ENCODE data around the gene PDCD7.
A peak's percentile ranks its signal among the peaks of the same experiment; 100 is the strongest.
"Not testable (repeated sequence)": the region's sequence is repeated elsewhere in the genome, so short reads cannot be mapped to it uniquely, and the experiment has no call there.

PDCD7 gene, protein sequence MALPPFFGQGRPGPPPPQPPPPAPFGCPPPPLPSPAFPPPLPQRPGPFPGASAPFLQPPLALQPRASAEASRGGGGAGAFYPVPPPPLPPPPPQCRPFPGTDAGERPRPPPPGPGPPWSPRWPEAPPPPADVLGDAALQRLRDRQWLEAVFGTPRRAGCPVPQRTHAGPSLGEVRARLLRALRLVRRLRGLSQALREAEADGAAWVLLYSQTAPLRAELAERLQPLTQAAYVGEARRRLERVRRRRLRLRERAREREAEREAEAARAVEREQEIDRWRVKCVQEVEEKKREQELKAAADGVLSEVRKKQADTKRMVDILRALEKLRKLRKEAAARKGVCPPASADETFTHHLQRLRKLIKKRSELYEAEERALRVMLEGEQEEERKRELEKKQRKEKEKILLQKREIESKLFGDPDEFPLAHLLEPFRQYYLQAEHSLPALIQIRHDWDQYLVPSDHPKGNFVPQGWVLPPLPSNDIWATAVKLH

DNA sequence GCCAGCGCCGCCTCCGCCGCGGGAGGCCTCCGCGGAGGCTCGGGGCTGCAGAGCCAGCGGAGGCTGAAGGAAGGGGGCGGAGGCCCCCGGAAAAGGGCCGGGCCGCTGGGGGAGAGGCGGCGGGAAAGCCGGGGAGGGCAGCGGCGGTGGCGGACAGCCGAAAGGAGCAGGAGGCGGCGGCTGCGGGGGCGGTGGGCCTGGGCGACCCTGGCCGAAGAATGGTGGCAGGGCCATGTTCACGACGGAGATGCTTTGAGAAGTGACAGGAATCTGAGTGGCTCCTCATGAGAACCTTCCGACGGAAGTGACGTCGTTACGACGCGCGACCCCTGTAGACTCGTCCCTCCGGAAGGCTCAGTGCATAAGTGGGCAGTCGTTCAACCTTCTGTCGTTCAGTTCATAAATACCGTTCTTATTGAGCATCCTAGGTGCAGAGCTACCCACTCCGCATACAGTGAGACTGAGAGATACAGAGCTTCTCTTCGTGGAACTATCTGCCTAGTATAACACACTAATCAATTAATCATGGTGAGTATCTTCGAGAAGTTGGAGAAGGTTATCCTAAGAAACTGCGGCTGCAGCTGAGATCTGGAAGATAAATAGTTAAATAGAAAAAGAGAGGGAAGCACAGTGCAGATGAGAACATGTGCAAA lies at the start of gene PDCD7:
Gene PDCD7, minus strand, starts transcription at position 261 of the 653 bp plus-strand sequence. Its CDS starts 27 bp downstream, at position 234.
- peak within 1 kb of the TSS; percentile 30 for H2AFZ ChIP-seq (ENCODE audit: low read depth, low read length)
- peak within 1 kb of the TSS; percentile 94 for H3K4me3 ChIP-seq (ENCODE audit: low read length)
- H3K27me3 ChIP-seq (ENCODE audit: insufficient read depth, low read length): no peaks in the 10 kb centered on the region
- H3K4me1 ChIP-seq (ENCODE audit: insufficient read depth, low read length): peaks cover 14% of the 10 kb centered on the region
- no peaks in the 10 kb centered on the region for H3K9me3 ChIP-seq (ENCODE audit: low read length)
- H3K36me3 ChIP-seq (ENCODE audit: insufficient read depth, low read length): peaks cover 20% of the 10 kb centered on the region

DNA sequence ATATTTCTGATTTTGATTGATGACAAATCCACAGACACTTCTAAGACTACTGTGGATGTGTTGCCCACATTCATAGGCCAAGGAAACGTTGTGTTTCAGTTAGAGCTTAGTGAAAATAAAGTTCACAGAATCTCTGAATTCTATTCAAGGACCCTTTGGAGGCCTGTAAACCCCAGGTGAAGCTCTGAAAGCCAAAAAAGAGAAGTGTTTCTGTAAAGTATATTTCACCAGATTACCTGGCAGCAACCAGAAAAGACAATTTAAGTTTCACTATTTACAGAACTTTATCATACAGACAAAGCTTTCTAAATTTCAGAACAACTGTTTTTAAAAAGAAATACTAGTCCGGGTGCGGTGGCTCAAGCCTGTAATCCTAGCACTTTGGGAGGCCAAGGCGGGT lies 48.9 kb upstream of the PDCD7 start:
- Histone ChIP-seq H3K9me3 (ENCODE audit: low read length) (no peaks in the 10 kb centered on the region), H3K4me3 (ENCODE audit: low read length) (no peak overlapping the region), H2AFZ (ENCODE audit: low read depth, low read length) (no peak overlapping the region), H3K27me3 (ENCODE audit: insufficient read depth, low read length) (no peaks in the 10 kb centered on the region), H3K36me3 (ENCODE audit: insufficient read depth, low read length) (peaks cover 25% of the 10 kb centered on the region), H3K4me1 (ENCODE audit: insufficient read depth, low read length) (peaks cover 10% of the 10 kb centered on the region)

DNA sequence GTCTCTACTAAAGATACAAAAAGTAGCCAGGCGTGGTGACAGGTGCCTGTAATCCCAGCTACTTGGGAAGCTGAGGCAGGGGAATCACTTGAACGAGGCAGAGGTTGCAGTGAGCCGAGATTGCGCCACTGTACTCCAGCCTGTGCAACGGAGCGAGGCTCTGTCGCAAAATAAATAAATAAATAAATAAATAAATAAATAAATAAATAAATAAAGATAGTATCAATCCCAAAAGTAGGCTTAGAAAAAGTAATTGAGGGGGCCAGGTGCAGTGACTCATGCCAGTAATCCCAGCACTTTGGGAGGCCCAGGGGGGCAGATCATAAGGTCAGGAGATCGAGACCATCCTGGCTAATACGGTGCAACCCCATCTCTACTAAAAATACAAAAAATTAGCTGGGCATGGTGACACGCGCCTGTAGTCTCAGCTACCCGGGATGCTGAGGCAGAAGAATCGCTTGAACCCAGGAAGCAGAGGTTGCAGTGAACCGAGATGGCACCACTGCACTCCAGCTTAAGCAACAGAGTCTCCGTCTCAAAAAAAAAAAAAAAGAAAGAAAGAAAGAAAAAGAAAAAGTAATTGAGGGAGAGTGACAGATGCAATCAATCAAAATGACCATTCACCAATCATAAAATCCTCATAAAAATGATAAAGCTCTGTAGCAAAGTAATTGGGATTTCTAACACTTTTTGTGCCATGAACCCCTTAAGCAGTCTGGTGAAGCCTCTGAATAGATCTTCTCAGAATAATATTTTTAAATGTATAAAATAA lies 48.2 kb upstream of the PDCD7 start:
- not testable (repeated sequence) for H3K27me3 ChIP-seq (ENCODE audit: insufficient read depth, low read length); H2AFZ ChIP-seq (ENCODE audit: low read depth, low read length); H3K4me3 ChIP-seq (ENCODE audit: low read length); H3K9me3 ChIP-seq (ENCODE audit: low read length); H3K4me1 ChIP-seq (ENCODE audit: insufficient read depth, low read length)
- peaks cover 29% of the 10 kb centered on the region for H3K36me3 ChIP-seq (ENCODE audit: insufficient read depth, low read length)

DNA sequence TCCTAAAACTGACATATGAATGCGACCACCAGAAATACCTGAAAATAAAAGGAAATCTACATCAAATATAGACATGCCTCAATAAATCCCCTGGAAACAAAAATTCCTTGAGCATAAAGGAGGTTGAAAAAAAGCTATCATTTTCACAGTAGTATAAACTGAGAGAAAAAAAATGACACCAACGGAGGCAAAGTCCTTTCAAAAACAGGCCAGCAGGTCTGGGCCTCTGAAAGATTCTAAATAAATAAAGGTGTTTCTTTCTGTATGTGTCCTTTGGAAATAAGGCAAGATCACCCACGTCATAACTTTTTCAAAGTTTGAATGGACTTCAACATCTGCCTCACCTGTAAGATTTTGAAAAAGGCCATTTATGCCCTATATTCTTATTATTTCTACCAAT lies 46.6 kb upstream of the PDCD7 start:
- no peaks in the 10 kb centered on the region for H3K9me3 ChIP-seq (ENCODE audit: low read length)
- peaks cover 42% of the 10 kb centered on the region for H3K36me3 ChIP-seq (ENCODE audit: insufficient read depth, low read length)

DNA sequence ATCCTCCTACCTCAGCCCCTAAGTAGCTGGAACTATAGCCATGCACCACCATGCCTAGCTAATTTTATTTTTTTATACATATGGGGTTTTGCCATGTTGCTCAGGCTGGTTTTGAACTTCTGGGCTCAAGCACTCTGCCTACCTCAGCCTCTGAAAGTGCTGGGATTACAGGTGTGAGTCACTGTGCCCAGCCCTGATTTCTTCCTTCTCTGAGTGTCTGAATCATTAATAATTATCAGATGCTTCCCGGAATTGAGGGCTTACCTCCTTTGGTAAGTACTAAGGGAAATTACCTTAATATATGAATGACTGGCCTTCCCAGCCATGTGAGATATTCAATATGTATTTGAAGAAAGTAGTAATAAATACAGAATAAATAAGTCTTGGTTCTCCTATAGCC lies 44.3 kb upstream of the PDCD7 start:
- no peak overlapping the region for H3K4me3 ChIP-seq (ENCODE audit: low read length)
- peaks cover 54% of the 10 kb centered on the region for H3K36me3 ChIP-seq (ENCODE audit: insufficient read depth, low read length)
- no peak overlapping the region for H2AFZ ChIP-seq (ENCODE audit: low read depth, low read length)
- no peaks in the 10 kb centered on the region for H3K4me1 ChIP-seq (ENCODE audit: insufficient read depth, low read length)
- H3K27me3 ChIP-seq (ENCODE audit: insufficient read depth, low read length): no peaks in the 10 kb centered on the region
- H3K9me3 ChIP-seq (ENCODE audit: low read length): no peaks in the 10 kb centered on the region

More for the DNA sequence above, 46.6 kb upstream of the PDCD7 start:
- H3K27me3 ChIP-seq (ENCODE audit: insufficient read depth, low read length): no peaks in the 10 kb centered on the region
- H2AFZ ChIP-seq (ENCODE audit: low read depth, low read length): no peak overlapping the region
- peaks cover 6% of the 10 kb centered on the region for H3K4me1 ChIP-seq (ENCODE audit: insufficient read depth, low read length)
- H3K4me3 ChIP-seq (ENCODE audit: low read length): no peak overlapping the region

DNA sequence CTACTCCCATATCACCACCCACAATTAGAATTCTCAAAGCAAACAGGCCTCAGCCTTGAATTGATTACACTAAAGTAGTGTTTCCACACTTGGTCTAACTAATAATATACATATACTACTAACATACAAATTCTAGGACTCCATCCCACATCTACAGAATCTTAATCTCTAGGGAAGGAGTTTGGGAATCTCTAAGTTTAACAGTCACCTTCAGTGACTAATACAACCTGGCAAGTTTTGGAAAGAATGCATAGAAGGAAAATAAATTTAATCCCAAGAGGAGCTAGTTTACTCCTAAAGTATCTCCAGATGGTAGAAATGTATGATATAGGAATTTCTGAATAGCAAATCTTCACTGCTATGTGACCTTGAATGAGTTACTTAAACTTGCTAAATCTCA lies 42.4 kb upstream of the PDCD7 start:
- peaks cover 68% of the 10 kb centered on the region for H3K36me3 ChIP-seq (ENCODE audit: insufficient read depth, low read length)
- no peaks in the 10 kb centered on the region for H3K27me3 ChIP-seq (ENCODE audit: insufficient read depth, low read length)
- H3K4me1 ChIP-seq (ENCODE audit: insufficient read depth, low read length): no peaks in the 10 kb centered on the region
- no peak overlapping the region for H3K4me3 ChIP-seq (ENCODE audit: low read length)
- no peaks in the 10 kb centered on the region for H3K9me3 ChIP-seq (ENCODE audit: low read length)
- H2AFZ ChIP-seq (ENCODE audit: low read depth, low read length): no peak overlapping the region

DNA sequence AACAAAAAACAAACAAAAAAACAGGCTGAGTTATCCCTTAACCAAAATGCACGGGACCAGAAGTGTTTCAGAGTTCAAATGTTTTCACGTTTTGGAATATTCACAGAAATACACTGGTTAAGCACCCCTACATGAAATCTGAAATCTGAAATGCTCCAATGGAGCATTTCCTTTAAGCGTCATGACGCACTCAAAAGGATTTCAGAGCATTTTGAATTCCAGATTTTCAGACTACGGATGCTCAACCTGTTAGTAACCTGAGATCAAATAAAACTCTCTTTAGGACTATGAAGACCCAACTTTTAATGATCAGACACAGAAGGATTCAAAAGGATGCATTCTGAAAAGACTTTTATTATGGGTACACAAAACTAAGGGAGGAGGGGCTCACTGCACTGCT lies 41.9 kb upstream of the PDCD7 start:
- peaks cover 71% of the 10 kb centered on the region for H3K36me3 ChIP-seq (ENCODE audit: insufficient read depth, low read length)
- H3K4me1 ChIP-seq (ENCODE audit: insufficient read depth, low read length): no peaks in the 10 kb centered on the region

DNA sequence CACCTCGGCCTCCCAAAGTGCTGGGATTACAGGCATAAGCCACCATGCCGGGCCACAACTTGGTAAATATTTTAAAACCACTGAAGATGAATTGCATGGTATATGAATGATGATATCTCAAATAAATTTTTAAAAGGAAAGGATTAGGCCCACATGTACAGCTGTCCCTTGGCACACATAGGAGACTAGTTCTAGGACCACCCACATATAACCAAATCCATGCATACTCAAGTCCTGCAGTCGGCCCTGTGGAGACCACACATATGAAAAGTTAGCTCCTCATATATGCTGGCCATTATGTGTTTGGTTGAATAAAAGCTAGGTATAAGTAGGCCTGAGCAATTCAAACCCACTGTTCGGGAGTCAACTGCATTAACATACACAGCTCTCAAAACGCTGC lies 40.9 kb upstream of the PDCD7 start:
- Histone ChIP-seq H3K36me3 (ENCODE audit: insufficient read depth, low read length) (peaks cover 68% of the 10 kb centered on the region), H3K4me1 (ENCODE audit: insufficient read depth, low read length) (no peaks in the 10 kb centered on the region)

More for the DNA sequence above, 41.9 kb upstream of the PDCD7 start:
- no peak overlapping the region for H2AFZ ChIP-seq (ENCODE audit: low read depth, low read length)
- H3K27me3 ChIP-seq (ENCODE audit: insufficient read depth, low read length): no peaks in the 10 kb centered on the region
- no peak overlapping the region for H3K4me3 ChIP-seq (ENCODE audit: low read length)
- no peaks in the 10 kb centered on the region for H3K9me3 ChIP-seq (ENCODE audit: low read length)

DNA sequence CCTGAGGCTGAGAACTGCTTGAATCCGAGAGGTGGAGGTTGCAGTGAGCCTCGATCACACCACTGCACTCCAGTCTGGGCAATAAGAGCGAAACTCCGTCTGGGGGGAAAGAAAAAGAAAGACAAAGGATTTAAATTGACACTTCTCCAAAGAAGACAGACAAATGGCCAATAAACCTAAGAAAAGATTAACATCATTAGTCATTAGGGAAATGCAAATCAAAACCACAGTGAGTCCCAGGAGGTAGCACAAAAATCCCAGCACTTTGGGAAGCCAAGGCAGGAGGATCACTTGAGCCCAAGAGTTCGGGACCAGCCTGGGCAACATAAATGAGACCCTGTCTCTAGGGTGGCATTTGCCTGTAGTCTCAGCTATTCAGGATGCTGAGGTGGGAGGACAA lies 38.9 kb upstream of the PDCD7 start:
- Histone ChIP-seq H3K36me3 (ENCODE audit: insufficient read depth, low read length) (peaks cover 53% of the 10 kb centered on the region), H3K27me3 (ENCODE audit: insufficient read depth, low read length) (no peaks in the 10 kb centered on the region), H2AFZ (ENCODE audit: low read depth, low read length) (no peak overlapping the region), H3K9me3 (ENCODE audit: low read length) (no peaks in the 10 kb centered on the region), H3K4me1 (ENCODE audit: insufficient read depth, low read length) (no peaks in the 10 kb centered on the region), H3K4me3 (ENCODE audit: low read length) (no peak overlapping the region)

More for the DNA sequence above, 40.9 kb upstream of the PDCD7 start:
- Histone ChIP-seq H3K4me3 (ENCODE audit: low read length) (no peak overlapping the region), H3K27me3 (ENCODE audit: insufficient read depth, low read length) (no peaks in the 10 kb centered on the region), H2AFZ (ENCODE audit: low read depth, low read length) (no peak overlapping the region), H3K9me3 (ENCODE audit: low read length) (no peaks in the 10 kb centered on the region)

DNA sequence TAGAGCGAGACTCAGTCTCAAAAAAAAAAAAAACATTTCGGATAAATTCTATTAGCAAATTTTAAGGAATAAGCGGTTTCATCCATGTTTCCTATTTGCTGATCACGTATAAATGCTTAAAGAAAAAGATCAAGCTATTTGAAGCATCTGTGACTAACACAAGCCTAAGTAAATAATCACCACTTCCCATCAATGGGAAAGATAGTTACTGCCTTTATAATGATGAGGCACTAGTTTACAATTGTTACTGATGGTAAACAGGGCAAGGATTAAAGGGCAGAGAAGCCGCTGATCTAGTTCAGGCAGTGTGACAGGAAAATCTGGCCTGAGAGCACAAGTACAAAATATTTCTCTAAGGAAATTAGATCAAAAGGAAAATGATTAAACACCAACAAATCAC lies 37.8 kb upstream of the PDCD7 start:
- no peaks in the 10 kb centered on the region for H3K4me1 ChIP-seq (ENCODE audit: insufficient read depth, low read length)
- H3K4me3 ChIP-seq (ENCODE audit: low read length): no peak overlapping the region
- no peaks in the 10 kb centered on the region for H3K9me3 ChIP-seq (ENCODE audit: low read length)
- no peak overlapping the region for H2AFZ ChIP-seq (ENCODE audit: low read depth, low read length)
- H3K36me3 ChIP-seq (ENCODE audit: insufficient read depth, low read length): peaks cover 52% of the 10 kb centered on the region
- no peaks in the 10 kb centered on the region for H3K27me3 ChIP-seq (ENCODE audit: insufficient read depth, low read length)

DNA sequence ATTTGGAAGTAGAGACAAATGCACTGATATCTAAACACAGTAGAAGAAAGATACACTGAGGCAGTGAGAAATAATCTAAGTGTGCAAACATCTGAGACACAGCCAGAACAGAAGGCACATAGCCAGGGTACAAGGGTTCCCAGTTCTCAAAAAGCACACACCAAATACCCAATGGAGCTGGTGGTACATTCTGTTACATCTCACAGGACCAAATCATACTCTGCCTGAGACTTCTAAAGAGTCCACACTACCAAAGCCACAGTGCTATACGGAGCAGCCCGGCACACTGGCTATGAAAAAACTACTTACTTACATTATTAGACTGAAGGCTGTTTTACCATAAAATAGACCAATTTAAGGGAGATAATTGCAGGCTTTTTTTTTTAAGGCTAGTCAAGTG lies 32.3 kb upstream of the PDCD7 start:
- Histone ChIP-seq H3K27me3 (ENCODE audit: insufficient read depth, low read length) (no peaks in the 10 kb centered on the region), H3K4me1 (ENCODE audit: insufficient read depth, low read length) (no peaks in the 10 kb centered on the region), H2AFZ (ENCODE audit: low read depth, low read length) (no peak overlapping the region), H3K36me3 (ENCODE audit: insufficient read depth, low read length) (peaks cover 41% of the 10 kb centered on the region), H3K4me3 (ENCODE audit: low read length) (no peak overlapping the region), H3K9me3 (ENCODE audit: low read length) (no peaks in the 10 kb centered on the region)

DNA sequence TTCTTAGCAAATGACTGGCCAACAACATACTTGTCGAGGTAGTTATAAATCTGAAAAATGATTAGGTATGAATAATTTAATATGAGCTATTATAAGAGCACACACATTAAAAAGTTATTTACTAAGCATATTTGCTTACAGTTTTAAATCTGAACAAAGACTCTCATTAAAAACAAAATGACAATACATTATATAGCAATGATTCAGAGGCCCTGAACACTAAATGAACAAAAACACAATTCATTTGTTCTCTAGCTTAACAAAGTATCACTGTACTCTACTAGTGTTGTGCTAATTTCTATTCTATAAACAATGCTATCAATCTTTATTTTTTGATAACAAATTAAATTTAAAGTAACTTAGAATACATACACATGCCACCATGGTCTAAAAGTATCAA lies 30.5 kb upstream of the PDCD7 start:
- Histone ChIP-seq H2AFZ (ENCODE audit: low read depth, low read length) (no peak overlapping the region), H3K4me1 (ENCODE audit: insufficient read depth, low read length) (no peaks in the 10 kb centered on the region), H3K36me3 (ENCODE audit: insufficient read depth, low read length) (peaks cover 37% of the 10 kb centered on the region), H3K4me3 (ENCODE audit: low read length) (no peak overlapping the region), H3K27me3 (ENCODE audit: insufficient read depth, low read length) (no peaks in the 10 kb centered on the region), H3K9me3 (ENCODE audit: low read length) (no peaks in the 10 kb centered on the region)

DNA sequence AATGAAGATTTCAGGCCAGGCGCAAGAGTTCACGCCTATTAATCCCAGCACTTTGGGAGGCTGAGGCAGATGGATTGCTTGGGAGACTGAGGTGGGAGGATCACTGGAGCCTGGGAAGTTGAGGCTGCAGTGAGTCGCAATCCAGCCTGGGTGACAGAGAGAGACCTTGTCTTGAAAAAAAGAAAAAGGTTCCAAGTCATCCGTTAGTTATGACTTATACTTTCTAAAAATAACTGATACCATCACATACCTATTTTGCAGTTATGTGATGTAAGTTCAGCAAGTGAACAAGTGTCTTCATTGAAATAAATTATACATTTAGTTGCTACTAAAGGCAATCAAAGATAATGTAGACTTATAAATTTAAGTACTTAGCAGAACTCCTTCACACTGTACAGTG lies 29.4 kb upstream of the PDCD7 start:
- Histone ChIP-seq H2AFZ (ENCODE audit: low read depth, low read length) (no peak overlapping the region), H3K27me3 (ENCODE audit: insufficient read depth, low read length) (no peaks in the 10 kb centered on the region), H3K4me3 (ENCODE audit: low read length) (no peak overlapping the region), H3K9me3 (ENCODE audit: low read length) (no peaks in the 10 kb centered on the region), H3K4me1 (ENCODE audit: insufficient read depth, low read length) (no peaks in the 10 kb centered on the region), H3K36me3 (ENCODE audit: insufficient read depth, low read length) (peaks cover 46% of the 10 kb centered on the region)

All from neuron (in vitro differentiated cells).